Skeletal muscle cell (primary cell): ENCODE data around the gene COX6A1.
"Not testable (repeated sequence)": the region's sequence is repeated elsewhere in the genome, so short reads cannot be mapped to it uniquely, and the experiment has no call there.

Experiments used
- DNase-seq: peaks from one replicate; pipeline ENCODE4 v3.0.0-alpha.2; 2010; ENCODE audit warnings: low read depth
- H3K4me3 ChIP-seq: 2 replicates; pipeline ENCODE4 v1.5.1; 2011; ENCODE audit warnings: low read depth, mild to moderate bottlenecking, control low read depth, low read length, moderate library complexity

COX6A1 gene

DNA sequence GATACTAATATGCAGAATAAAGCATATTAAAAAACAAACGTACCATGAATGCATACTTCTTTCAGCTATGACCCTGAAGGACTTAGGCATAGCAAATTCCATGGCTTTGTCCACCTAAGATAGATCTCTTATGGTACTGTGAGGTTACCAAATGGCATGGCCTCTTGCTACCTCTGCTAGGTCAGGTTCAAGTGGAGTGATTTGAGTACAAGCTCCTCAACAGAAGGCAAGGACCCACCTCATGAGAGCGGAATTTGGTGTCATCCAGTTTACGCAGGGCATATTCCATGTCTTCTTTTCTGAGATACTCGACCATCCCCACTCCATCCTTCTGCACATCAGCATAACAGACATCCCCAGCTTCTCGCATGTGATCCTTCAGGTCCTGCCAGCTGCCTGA is 25.8 kb downstream of the COX6A1 start:
- no peak for DNase-seq
- H3K4me3 ChIP-seq = no peak overlapping the region

DNA sequence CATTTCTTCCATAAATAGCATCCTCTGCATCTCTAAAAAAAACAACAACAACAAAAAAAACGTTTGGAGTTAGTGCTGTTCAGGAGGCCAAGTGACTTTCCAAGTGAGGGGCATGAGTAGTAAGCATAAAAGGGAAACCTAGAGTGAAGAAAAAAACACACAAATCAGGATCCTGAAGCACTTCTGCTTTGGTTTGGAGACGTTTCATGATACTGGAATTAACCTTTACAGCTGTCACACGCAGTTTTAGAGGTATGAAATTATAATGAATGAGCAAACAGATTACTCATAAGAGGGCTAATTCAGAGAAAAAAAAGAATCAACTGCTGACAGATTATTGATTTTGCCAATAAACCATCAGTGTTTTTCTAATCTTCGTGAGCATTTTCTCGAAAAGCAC is 27.8 kb downstream of the COX6A1 start:
- no peak for DNase-seq
- H3K4me3 ChIP-seq = no peak overlapping the region

DNA sequence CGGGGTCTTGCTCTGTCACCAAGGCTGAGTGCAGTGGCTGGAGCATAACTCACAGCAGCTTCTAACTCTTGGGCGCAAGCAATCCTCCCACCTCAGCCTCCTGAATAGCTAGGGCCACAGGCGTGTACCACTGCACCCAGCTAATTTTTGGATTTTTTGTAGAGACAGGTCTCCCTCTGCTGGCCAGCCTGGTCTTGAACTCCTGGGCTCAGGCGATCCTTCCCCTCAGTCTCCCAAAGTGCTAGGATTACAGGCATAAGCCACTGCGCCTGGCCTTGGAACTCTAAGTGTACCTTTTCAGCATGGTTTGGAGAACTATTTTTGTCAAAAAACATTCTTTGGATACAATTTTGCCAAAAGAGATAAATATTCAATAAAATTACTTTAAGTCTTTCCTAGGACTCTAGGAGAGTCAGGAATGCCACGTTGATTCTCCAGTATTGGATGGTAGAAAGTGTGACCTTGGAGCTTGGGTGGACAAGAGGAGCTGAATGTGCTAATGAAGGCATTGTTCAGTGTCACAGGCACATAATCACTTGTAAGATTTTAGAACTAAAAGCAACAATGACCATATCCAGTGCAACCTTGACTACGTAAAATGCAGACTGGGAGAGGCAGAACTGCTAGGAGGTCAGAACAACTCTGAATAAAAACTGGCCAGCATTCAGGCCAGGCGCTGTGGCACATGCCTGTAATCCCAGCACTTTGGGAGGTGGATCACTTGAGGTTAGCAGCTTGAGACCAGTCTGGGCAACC is 28.8 kb downstream of the COX6A1 start:
- DNase-seq = no peak
- H3K4me3 ChIP-seq = no peak overlapping the region

DNA sequence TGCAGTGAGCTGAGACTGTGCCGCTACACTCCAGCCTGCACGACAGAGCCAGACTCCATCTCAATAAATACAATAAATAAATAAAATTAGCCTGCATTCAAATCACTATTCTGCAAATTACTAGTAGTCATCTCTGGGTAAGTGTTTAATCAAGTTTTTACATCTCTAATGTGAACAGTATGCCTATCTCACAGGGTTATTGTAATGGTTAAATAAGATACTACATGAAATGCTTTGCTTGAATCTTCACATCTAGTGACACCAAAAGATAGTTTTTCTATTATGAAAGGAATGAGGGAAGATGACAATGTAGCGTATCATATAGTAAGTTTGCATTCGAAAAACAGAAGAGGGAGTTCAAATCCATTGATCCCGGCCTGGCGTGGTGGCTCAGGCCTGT is 29.5 kb downstream of the COX6A1 start:
- DNase-seq = no peak
- H3K4me3 ChIP-seq = no peak overlapping the region

DNA sequence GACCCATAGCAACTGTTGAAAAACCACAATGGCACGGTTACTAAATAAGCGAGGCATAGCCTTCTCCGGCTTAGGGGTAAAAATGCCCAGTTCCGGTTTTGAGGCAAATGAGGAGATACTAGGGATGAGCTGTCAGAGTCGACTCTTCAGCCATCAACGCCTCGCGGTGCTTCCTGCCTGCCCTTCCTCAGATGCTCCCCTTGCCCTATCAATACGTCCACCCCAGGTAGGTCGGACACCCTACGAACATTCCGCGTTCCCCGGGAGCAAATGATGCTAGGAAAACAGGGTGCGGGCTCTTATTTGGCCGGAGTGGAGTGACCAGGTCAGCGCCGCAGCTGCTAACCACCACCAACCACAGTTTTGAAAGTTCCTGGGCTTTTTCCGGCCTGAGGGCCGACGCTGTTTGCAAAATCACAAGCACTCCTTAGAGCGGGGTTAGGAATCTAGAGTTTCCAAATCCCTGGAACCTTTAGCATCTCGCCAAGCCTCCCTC is 30.5 kb downstream of the COX6A1 start:
- peak overlapping the region; percentile 77 for H3K4me3 ChIP-seq
- DNase-seq = no peak

DNA sequence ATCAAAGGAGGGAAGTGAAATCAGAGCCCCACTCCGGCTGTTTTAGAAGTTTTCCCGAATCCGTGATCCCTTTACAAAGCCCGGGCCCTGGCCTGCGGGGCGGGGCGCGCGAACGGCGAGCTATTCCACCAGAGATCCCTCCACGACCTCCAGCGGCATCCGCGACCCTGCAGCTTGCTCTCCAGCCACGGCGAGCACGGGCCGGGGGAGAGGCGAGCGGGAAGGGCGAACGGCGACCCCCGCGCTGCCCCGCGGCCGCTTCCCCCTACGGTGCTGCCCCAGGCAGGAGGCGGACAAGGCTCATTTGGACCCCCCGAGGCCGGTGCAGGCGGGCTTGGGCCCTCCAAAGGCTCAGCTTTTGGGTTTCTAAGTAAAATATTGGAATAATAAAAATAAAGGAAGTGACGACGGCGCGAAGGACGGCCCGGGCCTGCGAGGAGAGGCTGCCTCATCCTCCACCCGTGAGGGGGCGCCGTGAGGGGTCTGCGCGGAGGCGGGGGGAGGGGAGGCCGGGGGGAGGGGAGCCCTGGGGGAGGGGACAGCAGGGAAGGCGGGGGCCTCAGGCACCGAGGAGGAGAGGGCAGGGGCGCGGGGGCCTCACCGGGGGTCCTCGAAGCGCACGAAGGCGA is 31.0 kb downstream of the COX6A1 start:
- no peak for DNase-seq
- peak overlapping the region; percentile 77 for H3K4me3 ChIP-seq

DNA sequence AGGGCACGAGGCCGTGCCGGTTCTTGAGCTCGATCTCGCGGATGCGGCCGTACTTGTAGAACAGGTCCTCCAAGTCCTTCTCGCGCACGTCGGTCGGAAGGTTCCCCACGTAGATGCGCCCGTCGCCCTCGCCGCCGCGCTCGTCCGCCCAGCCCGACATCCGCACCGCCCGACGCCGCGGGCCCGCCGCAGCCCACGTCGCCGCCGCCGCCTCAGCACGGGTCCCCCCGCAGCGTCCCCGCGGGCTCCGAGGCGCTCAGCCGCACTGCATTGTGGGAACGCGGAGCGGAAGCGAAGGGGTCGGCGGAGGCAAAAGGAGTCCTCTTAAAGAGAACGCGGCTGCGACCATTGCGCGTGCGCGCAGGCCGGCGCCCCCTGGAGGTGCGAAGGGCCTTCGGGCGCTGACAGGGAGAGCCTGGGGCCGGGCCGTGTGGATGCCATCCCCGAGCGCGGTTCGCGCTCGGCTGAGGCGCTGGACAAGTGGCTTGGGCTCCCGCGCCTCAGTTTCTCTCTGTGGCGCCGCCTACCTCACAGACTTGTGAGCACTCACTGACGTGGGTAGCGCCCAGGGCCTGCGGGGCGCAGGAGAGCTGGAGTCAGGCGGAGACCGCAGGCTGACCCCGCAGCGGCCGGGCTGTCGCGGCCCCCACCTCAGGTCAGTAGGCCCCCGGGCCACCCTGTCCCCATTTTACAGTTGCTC is 31.7 kb downstream of the COX6A1 start, which contains the start of gene SRSF9:
Gene SRSF9 (minus strand): TSS at position 299 of the 700 bp plus-strand sequence. CDS start 139 bp downstream, at position 160.
- peak; percentile 88 for DNase-seq
- H3K4me3 ChIP-seq = peak within 1 kb of the TSS; percentile 77

DNA sequence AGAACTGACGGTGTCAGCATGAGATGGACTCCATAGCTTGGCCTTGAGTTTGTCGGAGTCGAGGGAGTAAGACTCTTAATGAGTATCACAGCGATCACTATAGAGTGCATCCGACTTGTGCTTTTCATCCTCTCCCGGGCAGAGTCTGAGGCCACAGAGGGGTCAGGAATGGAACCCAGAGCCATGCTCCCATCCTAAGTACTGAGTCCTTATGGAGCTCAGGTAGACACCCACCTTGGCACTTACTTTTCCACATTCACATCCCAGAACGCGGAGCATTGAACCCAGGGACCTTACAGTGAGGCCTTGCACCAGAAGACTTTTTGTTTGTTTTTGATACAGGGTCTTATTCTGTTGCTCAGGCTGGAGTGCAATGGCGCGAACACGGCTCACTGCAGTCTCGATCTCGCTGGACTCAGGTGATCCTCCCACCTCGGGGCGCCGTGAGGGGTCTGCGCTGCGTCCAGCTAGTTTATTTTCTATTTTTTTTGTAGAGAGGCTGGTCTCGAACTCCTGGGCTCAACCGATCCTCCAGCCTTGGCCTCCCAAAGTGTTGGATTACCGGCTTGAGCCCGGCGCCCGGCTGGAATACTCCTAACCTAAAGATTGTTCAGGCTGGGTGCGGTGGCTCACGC is 32.4 kb downstream of the COX6A1 start:
- H3K4me3 ChIP-seq = peak overlapping the region; percentile 77
- no peak for DNase-seq

DNA sequence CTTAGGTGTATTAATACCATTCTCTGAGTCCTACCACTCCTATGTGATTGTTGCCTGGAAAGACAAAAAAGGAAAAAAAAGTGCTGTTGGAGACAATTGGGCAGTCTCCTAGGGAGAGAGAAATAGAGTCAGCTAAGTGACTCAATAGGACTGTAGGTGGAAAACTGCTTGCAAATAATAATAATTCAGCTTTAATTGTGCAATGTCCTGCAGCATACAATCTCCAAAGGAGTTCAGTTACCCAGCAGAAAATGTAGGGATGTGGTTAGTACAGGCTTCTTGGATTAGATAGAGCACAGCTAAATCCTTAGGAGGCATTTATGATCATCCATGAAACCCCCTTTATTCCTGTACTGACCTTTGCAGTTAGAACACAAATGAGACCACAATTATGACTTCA is 34.6 kb downstream of the COX6A1 start:
- H3K4me3 ChIP-seq = no peak overlapping the region
- DNase-seq = no peak

DNA sequence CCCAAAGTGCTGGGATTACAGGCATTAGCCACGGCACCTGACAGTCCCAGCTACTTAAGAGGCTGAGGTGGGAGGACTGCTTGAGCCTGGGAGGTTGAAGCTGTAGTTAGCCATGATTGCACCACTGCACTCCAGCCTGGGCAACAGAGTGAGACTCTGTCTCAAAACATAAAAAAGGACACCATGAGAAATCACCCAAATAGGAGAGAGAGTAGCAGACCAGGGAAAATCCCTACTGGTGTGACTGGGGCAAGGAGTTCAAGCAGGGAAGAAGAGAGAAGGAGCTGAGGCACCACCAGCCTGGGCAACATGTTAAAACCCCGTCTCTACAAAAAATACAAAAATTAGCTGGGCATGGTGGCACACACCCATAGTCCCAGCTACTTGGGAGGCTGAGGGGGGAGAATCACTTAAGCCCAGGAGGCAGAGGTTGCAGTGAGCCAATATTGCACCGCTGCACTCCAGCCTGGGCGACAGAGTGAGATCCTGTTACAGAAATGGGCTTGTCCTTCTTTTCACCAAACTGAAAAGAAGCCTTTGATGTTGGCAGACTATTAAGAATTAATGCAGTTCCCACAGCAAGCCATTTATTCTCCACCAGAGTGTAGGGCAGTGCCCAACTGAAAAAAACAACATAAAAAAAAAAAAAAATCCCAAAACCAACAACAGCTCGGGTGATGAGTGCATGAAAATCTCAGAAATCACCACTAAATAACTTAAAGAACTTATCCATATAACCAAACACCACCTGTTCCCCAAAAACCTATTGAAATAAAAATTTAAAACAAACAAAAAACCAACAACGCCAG is 36.1 kb downstream of the COX6A1 start:
- DNase-seq = no peak
- no peak overlapping the region for H3K4me3 ChIP-seq

DNA sequence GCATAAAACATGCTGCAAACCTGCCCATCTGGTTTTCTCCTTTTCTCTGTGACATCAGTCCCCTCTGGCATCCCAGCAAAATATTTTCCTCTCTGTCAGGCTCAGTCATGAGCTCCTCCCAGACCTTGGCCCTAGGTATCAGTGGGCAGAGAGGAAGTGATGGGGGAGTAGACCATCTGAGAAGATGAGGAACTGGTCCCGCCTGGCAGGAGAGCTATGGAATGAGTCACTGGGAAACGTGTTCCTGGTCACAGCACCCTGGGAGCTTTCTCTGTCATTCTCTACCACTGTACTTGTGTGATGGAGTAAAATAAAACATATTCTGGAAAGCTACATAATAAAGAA is 36.7 kb downstream of the COX6A1 start:
- H3K4me3 ChIP-seq = no peak overlapping the region
- DNase-seq = peak; percentile 39

DNA sequence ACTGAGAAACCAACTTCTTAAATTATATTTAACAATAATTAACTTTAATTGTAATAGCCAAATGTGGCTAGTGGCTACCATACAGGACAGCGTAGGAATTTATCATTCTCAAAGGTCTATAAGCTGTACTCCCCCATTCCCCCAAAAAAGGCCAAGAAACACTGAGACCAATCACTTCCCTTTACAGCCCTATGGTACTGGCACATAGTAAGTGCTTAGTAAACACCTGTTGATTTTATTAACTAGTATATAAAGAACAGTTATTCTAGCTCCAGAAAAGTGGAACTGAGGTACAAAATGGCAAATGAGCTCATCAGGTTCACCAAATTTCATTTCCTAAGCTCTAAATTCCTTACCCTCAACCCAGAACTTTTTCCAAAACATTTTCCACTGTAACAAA is 37.7 kb downstream of the COX6A1 start:
- no peak for DNase-seq
- no peak overlapping the region for H3K4me3 ChIP-seq

DNA sequence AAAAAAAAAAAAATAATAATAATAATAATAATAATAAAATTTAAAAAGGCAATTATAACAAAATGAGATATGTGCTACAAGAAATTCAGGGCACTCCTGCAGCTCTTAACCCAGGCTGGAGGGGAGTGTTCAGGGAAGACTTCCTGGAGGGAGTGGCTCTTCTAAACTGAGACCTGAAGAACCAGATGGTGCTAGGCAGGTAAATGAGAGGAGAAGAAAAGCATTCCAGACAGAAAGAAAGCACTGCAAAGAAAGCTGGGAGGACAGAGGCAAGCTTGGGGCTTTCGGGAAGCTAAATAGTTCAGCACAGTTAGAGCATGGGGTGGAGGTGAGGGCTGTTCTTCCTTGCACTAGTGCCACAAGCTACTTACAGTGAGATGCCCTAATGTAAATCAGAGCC is 41.5 kb downstream of the COX6A1 start:
- no peak for DNase-seq
- no peak overlapping the region for H3K4me3 ChIP-seq

DNA sequence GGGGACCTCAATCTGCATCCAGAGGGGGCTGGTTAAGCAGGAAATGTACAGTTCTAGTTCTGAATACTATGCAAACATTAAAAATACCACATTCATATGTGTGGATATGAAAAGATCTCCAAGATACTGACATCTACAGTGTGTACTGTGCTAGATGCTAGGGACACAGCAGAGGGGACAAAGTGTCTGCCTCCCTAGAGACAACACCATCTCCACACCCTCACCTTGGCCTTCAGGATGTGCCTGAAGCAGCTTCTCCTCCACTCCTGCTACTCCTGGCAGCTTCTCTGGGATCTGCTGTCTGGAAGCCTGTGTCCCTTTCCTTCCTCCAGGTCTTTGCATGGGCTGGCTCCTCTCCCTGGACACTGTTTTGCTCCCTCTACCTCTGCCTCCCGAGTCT is 42.3 kb downstream of the COX6A1 start:
- no peak for DNase-seq
- no peak overlapping the region for H3K4me3 ChIP-seq

DNA sequence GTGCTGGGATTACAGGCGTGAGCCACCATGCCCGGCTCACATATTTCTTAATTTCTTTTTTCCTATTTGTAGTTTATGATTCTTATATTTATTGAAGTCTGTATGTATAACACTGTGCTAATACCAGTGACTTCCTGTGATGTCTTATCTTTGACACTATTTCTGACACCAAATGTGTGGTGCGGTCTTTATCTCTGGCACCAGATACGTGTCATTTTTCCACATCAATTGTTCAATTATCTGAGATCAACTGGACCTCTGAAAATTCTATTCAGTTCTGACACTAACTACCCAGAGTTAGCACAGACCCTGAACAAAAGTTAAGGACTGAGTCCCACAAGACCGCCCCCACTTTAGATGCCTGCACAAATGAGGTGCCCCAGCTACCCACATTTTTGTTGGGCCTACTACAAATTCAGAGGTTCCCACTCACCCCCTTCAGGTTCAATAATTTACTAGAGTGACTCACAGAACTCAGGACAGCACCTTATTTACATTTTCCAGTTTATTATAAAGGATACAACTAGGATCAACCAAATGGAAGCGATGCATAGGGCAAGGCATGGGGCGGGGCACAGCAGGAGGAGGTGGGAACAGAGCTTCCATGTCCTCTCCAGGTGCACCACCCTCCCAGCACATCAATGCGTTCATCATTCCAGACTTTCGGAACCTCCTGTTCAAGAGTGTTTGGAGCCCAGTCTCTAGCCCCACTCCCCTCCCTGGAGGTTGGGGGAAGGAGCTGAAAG is 43.3 kb downstream of the COX6A1 start:
- no peak overlapping the region for H3K4me3 ChIP-seq
- DNase-seq = no peak

DNA sequence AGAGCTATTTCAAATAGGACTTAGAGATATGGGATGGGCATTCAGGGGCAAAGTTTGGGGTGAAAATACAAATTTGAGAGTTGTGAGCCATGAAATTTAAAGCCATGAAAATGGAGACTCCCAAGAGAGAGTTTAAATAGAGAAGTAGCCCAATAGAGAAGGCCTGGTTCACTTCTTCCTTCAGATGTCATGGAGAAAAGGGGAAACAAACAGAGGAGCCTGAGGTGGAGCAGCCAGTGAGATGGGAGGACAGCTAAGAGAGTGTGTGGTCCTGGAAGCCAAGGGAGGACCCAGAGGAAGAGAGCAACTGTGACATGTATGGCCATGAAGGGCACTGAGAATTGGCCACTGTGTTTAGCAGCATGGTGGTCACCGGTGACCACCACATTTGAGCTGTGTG is 45.7 kb downstream of the COX6A1 start:
- DNase-seq = no peak

DNA sequence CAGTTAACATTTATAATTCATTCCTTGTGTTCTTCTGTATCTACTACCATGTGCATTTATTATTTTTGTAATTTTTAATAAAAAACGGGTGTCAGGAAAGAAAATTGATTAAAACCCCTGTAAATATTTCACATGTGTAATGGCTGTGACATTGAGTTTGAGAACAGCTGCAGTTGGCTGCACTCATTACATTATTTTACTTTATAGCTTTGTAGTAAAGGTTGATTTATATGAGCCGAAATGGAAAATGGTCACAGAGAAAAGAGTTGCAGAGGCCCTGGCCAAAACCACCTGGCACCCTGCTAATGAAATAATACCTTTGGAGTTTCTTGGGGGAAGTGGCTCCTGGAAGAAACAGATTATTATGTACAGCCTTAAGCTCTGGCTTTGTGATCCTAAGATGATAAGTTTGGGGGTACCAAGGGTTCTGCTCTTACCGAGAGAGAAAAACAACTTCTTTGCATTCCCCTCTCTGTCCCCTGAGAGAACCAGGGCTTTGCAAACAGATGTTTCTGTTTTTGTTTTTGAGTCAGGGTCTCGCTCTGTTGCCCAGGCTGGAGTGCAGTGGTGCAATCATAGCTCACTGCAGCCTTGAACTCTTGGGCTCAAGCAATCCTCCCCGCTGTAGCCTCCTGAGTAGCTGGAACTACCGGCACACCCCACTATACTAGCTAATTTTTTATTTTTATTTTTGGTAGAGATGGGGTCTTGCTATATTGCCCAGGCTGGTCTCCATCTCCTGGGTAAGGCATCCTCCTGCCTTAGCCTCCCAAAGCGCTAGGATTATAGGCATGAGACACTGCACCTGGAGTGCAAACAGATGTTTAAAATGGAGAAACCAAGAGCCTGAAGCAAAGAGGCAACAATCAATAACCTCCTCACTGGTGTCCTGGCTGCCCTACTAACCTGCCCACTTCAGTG is 48.3 kb downstream of the COX6A1 start:
- H3K4me3 ChIP-seq = no peak overlapping the region
- no peak for DNase-seq

More for the DNA sequence above, 45.7 kb downstream of the COX6A1 start:
- H3K4me3 ChIP-seq = no peak overlapping the region

DNA sequence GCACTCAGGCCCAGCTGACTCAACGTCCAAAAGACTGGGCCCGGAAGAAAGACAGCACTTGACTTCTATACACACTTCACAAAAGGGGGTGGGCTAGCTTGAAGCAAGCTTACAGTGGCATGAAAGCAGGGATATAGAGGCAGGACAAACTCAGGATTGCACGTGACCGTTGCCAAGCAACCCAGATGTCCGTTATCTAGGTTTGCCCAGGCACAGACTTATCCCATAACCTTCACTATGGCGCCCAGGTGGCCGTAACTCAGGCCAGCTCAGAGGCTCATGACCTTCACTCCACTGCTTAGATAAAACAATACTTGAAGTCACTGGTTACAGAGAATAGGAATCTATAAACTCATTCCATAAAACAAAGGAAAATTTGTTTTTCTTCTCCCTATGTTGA is 49.6 kb downstream of the COX6A1 start:
- not testable (repeated sequence) for DNase-seq, H3K4me3 ChIP-seq
